ENCODE data around the gene ABHD12.
"Not testable (repeated sequence)": the region's sequence is repeated elsewhere in the genome, so short reads cannot be mapped to it uniquely, and the experiment has no call there.

Gene ABHD12

DNA sequence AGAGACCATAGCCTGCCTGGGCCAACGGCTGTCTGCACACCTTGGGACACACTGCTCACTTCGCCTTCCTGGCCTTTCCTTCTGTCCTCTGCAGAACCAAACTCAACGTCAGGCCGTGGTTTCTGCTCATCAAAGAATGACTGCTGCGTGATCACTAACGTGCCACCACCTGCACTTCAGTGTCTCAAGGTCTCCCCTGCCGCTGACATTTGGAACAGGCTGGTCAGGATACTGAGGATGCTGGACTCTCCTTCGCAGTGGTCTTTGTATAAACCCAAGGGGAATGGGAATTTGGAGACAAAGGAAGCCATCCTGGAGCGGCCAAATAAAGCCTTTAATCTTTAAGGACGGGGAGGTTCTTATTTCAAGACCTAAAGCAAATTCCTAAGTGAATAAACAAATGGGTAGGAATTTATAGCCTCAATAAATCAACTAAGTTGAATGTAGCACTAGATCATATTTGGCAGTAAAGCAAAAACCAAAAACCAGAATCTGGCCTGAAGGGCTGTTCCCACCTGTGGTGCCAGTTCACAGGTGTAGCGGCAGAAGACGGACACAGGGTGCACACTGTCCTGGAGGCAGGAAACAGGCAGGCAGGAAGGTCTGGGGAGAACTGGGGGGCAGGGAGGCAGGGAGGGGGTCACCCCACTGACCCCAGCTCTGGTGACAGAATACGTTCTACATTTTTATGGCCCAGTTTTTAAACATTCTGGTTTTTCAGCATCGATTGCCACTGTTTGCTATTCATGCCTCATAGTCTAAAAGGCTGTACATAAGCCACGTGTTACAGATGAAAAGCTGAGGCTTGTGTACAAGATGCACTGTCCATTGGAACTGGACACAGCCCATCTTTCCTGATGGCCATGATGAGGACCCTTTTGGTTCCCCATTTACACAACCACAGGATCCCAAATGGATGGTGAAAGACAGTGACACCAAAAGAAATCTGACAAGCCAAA, 36.6 kb downstream of the ABHD12 start:
- DNase-seq (ENCODE audit: low spot score) = no peak

DNA sequence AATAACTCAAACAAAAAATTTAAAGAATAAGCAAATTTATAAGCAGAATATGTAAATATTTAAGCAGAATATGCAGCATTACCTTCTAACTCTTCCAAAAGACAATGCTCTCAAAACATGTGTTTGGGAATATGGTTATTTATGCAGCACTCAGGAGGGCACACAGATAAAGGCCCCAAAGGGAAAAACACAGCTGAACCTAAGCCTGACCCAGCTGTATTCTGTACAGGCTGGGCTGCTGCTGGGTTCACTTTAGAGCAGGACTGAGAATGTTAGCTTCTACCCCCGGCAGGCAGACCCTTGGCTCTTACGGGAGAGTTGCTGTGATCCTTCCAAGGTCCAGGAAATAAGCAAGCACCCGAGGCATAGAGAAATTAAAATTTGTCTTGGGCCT, 37.3 kb downstream of the ABHD12 start:
- no peak for DNase-seq (ENCODE audit: low spot score)

DNA sequence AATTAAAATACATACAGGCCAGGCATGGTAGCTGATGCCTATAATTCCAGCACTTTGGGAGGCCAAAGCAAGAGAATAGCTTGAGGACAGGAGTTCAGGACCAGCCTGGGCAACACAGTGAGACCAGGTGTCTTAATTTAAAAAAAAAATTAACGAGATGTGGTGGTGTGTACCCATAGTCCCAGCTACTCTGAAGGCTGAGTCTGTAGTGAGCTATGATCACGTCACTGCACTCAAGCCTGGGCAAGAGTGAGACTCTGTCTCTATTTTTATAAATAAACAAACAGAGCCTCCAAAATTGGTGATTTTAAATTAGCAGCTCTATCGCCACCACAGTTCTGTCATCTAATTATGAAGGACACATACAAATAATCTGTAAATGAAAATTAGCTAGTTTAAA, 37.9 kb downstream of the ABHD12 start:
- DNase-seq (ENCODE audit: low spot score) = no peak

DNA sequence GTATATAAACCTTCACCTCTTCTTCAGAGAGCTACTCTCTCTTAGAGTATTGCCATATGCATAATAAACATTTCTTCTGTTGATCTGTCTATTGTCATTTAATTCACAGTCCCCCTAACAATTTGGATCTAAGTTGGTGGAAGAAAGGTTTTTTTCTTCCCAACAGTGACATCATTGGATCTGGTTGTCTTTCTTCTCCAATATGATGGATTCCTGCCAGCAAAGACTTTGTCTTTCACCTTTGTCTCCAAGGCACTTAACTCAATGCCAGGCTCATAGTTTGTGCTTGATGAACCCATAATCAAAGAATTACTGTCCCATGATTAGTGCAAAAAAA, 39.6 kb downstream of the ABHD12 start:
- DNase-seq (ENCODE audit: low spot score) = no peak

DNA sequence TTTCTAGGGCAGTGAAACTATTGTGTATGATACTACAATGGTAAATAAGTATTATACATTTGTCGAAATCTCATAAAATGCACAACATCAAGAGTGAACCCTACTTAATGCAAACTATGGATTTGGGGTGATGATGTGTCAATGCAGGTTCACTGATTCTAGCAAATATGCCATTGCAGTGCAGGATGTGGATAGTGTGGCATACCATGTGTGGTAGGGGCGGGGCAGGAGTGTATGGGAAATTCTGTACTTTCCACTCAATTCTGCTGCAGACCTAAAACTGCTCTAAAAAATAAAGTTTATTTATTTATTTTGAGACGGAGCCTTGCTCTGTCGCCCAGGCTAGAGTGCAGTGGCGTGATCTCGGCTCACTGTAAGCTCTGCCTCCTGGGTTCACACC, 44.3 kb downstream of the ABHD12 start:
- no peak for DNase-seq (ENCODE audit: low spot score)

DNA sequence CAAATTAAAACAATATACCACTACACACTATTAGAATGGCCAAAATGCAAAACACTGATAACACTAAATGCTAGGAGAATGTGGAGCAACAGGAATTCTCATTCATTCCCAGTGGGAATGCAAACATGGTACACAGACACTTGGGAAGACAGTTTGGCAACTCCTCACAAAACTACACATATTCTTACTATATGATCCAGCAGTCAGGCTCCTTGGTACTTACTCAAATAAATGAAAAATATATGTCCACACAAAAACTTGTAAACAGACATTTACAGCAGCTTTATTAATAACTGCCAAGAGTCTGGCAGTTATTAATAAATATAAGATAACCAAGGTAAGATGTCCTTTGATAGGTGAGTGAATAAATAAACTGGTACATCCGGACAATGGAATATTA, 44.9 kb downstream of the ABHD12 start:
- DNase-seq (ENCODE audit: low spot score) = no peak

DNA sequence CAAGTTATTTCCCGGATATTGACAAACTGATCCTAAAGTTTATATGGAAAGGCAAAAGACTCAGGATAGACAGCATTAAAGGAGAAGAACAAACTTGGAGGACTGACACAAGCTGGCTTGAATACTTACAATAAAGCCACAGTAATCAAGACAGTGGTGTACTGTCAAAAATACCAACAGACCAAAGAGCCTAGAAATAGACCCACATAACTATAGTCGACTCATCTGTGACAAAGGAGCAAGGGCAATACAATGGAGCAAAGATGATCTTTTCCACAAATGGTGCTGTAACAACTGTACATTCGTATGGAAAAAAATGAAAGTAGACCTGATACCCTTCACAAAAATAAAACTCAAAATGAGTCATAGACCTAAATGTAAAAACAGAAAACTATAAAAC, 46.0 kb downstream of the ABHD12 start:
- DNase-seq (ENCODE audit: low spot score) = no peak

DNA sequence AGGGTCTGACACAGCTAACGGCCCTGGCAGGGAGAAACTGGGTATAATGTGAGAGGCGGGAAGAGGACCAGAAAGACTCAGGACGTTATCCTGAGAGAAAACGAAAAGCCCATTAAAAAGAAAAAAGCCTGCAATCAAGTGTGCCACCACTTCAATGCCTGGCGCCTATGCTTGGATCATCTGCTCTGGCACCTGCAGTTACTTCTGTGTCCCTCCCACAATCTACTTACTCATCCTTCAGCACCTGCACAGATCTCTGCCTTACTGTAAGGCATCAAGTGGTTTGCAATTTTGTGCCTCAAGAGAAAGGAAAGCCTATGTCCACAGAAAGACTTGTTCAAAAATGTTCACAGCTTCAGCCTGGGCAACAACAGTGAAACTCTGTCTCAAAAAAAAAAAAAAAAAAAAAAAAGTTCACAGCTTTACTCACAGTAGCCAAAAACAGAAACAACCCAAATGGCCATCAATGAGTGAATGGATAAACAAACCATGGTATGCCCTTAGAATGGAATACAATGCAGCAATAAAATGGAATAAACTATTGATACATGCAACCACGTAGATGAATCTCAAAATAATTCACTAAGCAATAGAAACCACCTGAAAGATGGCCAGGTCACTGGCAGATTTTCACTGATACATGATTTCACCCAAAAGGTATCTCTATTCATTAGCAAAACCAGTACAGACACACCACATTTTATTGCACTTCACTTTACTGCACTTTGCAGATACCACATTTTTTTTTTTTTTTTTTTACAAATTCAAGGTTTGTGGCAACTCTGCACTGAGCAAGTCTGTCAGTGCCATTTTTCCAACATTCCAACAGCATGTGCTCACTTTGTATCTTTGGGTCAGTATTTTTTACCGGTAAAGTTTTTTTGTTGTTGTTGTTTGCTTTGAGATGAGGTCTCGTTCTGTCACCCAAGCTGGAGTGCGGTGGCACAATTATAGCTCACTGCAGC, 48.6 kb downstream of the ABHD12 start:
- DNase-seq (ENCODE audit: low spot score) = no peak

DNA sequence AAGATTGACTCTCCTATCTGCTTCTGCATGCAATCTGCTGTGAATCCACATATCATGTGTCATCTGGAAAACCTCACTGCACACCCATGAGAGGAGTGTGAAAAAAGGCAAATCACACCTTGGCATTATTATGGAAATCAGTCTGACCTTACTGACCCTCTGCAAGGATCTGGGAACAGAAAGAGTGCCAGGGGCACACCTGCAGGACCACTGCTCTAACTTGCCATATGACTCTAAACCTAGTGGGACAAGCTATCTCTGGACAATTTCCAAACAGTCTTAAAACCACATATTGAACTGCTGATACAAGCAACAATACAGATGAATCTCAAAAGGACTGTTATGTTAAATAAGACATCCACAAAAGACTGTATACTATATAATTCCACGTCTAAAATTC, 50.3 kb downstream of the ABHD12 start:
- no peak for DNase-seq (ENCODE audit: low spot score)

DNA sequence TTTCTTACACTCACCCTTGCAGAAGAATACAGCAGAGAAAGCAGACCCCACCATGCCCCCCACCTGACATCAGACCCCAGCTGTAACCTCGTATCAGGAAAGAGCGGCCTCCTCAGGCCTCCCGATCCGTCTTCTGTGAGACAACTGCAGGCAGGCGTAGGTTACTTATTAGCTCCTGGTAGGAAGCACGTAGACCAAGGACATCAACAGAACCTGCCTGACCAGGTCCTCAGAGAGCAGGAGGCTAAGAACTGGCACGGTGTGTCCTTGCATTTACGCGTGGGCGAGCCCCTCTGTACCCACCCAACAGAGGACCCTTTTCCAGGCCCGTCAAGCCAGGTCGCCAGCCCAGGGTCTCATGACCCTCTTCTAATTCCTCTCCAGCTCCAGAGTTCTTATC, 51.0 kb downstream of the ABHD12 start:
- no peak for DNase-seq (ENCODE audit: low spot score)

DNA sequence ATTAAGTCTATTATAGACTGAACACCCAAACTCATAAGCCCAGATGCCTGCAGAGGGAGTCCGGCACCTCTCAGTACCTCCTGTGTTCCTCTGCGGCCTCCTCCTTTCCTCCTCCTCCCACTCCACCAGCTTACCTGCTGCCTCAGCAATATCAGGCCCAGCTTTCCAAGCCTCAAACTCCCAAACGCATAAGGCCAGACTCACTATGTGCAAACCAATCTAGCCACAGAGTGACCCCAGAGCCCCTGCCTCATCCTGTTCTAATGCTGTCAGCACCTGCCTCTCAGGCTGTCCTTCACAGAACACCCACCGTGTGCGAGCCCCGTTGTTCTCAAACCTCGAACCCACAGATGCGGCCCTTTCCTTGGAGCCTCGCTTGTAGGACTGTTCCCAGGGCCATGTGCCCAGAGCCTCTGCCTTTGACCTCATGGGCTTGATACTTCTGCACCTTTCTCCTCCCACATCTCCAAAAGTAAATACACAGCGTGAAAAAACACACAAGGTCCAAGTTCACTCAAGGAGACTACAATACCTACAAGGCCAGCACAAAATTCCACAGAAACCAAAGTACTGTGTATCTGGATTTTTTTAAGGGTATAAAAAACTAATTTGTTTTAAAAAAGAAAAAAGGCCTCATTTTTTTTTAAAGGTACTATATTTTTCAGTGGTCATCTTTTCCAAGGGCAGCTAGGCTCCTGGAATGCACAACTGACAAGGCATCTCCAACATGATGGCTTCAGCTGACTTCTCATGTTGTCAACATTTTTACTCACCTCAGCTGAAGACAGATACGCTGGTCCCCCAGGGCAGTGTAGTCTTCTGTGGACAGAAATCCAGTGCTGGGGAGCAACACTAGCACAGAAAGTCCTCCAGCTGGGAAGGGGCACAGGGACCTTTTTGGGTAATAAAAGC, 52.3 kb downstream of the ABHD12 start:
- no peak for DNase-seq (ENCODE audit: low spot score)

DNA sequence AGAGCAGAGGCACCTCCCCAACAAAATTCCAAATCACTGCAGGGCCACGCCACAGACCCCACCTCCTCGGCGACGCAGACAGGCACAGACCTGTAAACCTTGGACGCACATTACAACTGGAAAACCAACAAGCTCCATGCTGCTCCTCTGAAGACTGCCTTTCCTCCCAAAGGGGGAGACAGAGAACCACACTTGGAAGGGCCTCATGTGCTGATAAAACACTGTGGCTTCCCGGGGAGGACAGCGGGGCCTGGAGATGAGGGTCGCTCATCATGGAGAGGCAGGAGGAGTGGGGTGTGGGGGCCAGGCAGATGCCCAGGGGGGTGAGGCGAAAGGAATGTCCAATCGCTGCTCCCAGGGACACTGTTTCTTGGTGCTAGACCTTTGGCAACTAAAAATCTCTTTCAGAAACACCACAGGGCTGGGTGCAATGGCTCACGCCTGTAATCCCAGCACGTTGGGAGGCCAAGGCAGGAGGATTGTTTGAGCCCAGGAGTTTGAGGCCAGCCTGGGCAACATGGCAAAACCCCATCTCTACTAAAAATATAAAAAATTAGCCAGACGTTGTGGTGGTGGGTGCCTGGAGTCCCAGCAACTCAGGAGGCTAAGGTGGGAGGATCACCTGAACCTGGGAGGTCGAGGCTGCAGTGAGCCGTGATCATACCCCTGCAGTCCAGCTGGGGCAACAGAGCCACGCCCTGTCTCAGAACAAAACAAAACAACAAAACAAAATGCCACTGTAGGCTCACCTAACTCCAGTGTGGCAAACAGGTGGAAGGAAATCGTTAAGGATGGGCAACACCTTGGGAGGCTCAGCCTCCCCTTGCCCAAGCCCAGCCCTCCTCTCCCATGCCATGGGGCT, 53.8 kb downstream of the ABHD12 start:
- no peak for DNase-seq (ENCODE audit: low spot score)

DNA sequence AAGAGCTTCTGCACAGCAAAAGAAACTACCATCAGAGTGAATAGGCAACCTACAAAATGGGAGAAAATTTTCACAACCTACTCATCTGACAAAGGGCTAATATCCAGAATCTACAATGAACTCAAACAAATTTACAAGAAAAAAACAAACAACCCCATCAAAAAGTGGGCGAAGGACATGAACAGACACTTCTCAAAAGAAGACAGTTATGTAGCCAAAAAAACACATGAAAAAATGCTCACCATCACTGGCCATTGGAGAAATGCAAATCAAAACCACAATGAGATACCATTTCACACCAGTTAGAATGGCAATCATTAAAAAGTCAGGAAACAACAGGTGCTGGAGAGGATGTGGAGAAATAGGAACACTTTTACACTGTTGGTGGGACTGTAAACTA, 55.7 kb downstream of the ABHD12 start:
- DNase-seq (ENCODE audit: low spot score) = not testable (repeated sequence)

DNA sequence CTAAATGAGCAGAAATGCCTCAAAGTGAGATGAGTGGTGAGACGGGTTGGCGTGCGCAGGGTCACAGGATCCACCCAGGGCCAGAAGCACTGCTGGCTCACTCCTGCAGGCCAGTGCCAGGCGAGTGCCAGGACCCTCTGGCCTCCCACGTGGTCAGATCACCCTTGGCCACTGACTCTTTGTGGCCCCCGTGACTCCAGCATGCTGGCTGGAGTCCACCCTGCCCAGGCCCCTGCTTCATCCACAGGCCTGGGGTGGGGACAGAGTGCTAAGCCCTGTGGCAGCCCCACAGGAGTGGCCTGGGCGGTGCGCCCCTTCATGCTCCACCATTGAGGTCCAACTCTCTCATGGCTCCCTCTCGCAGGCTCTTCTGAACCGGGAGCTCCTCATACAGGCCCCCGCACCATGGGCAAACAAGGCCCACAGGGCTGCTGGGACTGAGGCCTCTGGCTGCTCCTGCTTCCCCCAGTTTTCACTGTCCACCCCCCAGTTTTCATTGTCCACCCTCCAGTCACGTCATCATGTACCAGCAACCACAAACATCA, 61.6 kb downstream of the ABHD12 start:
- DNase-seq (ENCODE audit: low spot score) = no peak

DNA sequence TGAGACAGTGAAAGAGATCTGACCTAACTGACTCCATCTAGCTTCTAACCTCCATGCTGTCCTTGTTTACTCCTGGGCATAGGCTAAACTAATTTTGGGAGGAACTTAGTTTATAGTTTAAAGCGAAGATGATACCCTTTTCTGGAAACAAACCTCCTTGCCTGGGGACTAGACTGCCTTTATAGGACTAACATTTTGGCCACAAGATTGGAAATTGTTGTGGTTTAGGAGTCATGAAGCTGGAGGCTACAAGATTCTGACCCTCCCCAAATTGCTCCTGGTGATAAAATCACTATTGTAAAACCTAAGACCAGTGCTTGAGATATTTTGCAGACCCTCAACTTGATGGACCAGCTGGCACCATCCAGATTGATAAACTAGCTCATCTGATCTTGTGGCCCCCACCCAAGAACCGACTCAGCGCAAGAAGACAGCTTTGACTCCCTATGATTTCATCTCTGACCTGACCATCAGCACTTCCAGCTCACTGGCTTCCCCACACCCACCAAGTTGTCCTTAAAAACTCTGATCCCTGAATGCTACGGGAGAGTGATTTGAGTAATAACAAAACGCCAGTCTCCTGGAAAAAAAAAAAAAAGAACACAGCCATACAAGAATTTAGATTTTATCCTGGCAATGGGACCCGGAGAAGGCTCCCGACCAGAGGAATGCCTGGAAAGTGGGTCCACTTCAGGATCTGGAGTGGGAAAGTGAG, 63.0 kb downstream of the ABHD12 start:
- no peak for DNase-seq (ENCODE audit: low spot score)

DNA sequence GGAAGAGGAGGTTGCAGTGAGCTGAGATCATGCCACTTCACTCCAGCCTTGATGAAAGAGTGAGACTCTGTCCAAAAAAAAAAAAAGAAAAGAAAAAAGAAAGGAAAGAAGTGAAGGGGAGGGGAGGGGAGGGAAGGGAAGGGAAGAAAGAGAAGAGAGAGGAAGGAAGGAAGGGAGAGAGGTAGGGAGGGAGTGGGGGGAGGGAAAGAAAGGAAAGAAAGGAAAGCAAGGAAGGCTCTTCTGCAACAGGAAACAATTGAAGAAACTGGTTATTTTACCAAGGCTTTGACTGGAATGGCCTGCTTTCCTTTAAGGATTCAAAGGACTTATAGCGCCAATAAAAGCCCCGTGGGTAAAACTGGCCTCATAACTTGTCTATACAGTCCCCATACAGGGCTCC, 64.6 kb downstream of the ABHD12 start:
- no peak for DNase-seq (ENCODE audit: low spot score)

DNA sequence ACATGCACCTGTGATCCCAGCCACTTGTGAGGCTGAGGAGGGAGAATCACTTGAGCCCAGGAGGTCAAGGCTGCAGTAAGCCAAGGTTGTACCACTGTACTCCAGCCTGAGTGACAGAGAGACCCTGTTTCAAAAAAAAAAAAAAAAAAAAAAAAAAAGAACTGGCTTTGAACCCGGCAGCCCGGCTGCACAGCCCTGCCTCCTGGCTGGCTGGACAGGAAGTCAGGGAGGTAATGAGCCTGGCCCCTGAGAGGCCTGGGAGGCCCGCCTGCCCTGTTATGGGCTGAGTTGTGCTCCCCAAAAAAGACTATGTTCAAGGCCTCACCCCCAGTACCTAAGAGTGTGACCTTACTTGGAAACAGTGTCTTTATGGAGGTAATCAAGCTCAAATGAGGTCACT, 65.6 kb downstream of the ABHD12 start:
- DNase-seq (ENCODE audit: low spot score) = no peak

DNA sequence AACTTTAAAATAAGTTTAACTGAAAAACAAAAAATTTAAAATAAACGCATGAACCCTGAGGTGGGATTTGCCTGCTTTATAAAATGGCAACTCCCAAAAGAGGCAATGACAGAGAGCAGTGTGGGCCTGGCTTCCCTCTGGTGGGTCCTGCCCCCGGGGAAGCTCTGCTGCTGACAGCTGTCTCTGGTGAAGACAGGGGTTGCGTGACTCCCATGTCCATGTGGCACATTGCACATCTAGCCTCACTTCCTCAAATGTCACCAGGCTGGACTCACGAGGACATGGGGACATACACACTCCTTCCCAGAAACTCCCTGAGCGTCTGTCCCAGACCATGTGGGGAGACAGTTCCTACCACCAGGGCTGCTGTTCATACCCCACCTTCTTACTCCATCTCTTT, 66.2 kb downstream of the ABHD12 start:
- DNase-seq (ENCODE audit: low spot score) = no peak

DNA sequence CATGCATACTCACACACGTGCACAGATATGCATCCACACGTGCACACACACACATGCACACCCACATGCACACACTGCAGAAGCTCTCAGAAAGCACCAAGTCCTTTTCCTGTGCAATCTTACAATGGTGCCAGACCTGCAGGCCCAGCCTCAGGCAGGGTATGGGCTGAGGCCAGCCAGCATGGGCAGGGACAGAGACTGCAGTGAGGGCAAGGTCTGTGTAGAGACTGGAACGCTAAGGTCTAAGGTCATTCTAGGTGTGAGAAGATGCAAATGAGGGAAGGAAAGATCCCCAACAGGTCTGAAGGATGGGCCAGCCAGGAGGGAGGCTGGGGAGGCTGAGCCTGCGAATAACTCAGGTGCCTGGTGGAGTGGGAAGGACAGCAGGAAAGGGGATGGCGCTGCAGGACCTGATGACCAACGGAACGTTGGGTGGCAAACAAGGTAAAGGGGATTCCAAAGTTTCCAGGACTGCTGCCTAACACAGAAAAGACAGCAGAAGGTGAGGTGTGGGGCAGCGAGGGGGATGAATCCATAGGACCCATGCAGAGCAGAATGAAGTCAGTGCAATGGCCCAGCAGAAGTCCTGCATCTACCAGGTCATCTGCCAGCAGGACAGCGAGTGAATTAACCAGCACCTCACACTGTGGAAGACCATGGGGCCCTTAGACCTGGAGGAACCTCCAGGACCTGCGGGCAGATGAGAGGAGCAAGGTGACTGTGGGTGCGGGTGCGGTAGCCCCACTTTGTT, 67.0 kb downstream of the ABHD12 start:
- DNase-seq (ENCODE audit: low spot score) = no peak

Data from iPS-NIHi11 (cell line).